ENCODE results near the gene ZNF148.

Gene ZNF148

DNA sequence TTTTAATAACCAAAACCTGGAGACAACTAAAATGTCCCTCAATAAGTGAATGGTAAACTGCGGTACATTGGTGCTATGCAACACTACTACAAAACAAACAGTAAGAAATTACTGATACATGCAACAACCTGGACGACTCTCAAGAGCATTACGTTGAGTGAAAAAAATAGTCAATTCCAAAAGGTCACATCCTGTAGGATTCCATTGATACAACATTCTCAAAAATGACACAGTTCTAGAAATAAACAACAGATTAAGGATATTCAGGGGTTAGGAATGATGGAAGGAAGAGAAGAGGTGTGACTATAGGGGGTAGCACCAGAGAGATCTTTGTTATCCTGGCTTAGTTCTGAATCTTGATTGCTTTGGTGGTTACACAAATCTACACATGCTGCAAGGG lies 72.2 kb downstream of the ZNF148 start:
- Histone ChIP-seq H3K27ac (no peak overlapping the region), H3K4me3 (no peak overlapping the region)

DNA sequence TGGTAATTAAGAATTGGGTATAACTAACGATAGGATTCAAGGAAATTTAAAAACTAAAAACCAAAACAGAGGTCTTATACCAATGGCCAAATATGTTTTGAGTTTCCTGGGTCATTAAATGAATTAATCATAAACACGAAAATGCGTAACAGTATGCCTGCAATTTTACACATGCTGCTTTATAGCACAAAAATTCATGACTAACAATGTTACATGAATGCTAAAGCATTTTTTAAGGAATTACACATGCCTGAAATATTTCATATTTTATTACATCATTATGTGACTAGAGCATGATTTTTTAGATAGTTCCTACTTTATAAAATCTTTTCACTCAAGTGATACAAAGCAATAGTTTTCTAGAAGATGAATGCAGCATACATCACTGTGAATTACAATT lies 74.7 kb downstream of the ZNF148 start:
- no peak overlapping the region for H3K4me3 ChIP-seq
- H3K27ac ChIP-seq, result no peak overlapping the region

DNA sequence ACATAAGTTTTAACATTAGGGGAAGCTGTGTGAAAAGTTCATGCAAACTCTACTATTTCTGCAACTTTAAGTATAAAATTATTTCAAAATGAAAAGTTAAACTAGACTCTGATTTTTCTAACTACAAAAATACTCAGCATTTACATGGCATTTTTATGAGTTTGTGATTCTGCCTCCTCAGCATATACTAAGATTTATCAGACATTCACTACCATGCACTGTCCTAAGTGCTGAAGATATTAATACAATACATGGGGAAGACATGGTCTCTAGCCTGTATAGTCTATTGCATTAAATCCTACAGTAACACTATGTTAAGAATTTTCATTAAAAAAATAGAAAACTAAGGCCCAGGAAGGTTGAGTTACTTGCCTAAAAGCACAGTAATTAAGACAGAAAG lies 80.7 kb downstream of the ZNF148 start:
- Histone ChIP-seq H3K27ac (no peak overlapping the region), H3K4me3 (no peak overlapping the region)

DNA sequence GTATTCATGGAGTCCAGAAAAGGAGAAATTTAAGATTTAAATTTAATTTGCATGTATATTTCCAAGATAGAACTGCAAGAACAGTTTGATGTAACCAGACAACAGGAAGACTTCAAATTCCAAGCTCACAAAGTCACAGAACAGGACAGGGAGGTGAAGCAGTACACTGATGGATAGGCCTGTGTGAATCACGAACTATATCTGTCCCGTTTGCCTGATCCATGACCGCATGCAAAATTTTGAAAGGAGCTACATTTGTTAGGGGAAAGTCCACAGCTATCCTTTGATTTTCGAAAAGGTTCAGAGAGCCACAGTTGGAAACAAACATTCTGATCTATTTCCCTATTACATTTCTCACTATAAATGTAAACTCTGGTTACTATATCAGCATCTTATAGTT lies 83.1 kb downstream of the ZNF148 start:
- Histone ChIP-seq H3K27ac (no peak overlapping the region), H3K4me3 (no peak overlapping the region)

DNA sequence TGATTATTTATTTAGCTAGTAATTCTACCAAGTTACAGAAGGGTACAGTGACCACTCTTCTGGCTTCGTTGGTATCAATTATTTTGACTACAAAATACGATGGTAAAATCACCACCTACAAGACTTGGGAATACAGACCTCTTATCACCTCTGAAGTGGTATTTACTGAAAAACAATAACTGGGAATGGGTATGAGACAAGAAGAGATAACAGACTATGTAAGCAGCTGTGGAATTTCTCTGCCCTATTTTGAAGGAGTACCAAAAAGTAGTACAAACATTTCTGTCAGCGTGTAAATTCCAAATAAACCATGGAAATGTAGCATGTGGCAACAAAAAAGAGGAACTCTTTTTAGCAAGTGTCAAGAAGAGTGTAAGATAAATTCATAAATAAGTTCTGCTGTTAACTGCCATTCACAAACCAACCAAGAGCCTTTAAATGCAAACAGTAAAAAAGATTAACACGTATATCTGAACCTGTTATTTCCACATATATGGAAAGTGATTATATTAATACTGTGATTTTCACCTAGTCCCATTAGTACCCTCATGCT lies 85.6 kb downstream of the ZNF148 start:
- no peak overlapping the region for H3K27ac ChIP-seq

DNA sequence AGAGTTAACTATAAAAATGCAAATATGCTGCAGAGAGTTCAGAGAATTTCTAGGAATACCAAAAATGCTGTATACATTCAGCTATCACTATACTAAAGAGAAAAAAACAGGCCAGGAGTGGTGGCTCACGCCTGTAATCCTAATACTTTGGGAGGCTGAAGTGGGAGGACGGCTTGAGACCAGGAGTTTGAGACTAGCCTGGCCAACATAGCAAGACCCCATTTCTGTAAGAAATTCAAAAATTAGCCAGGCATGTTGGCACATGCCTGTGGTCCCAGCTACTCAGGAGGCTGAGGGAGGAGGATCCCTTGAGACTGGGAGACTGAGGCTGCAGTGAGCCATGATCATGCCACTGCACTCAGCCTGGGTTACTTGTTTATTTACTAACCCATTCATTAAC lies 87.9 kb downstream of the ZNF148 start:
- Histone ChIP-seq H3K4me3 (no peak overlapping the region), H3K27ac (no peak overlapping the region)

More for the DNA sequence above, 85.6 kb downstream of the ZNF148 start:
- H3K4me3 ChIP-seq, result no peak overlapping the region

DNA sequence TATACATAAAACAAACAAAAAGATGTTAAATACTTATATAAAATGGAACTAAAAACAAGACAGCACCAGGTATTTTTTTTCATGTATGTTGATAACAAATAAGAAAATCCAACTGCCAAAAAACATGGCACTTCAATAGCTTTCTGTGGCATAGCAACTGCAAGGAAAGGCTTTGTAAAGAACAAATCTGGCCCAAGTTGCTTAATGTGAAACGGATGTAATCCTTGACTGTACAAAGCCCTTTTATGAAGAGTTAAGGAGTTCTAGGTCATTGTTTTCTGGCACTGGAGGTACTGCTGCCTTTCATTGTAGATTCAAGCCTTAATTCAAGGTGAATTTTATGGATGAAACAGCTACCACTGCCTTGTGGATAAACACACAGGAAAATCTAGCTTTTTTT lies 93.7 kb downstream of the ZNF148 start:
- H3K4me3 ChIP-seq, result no peak overlapping the region

DNA sequence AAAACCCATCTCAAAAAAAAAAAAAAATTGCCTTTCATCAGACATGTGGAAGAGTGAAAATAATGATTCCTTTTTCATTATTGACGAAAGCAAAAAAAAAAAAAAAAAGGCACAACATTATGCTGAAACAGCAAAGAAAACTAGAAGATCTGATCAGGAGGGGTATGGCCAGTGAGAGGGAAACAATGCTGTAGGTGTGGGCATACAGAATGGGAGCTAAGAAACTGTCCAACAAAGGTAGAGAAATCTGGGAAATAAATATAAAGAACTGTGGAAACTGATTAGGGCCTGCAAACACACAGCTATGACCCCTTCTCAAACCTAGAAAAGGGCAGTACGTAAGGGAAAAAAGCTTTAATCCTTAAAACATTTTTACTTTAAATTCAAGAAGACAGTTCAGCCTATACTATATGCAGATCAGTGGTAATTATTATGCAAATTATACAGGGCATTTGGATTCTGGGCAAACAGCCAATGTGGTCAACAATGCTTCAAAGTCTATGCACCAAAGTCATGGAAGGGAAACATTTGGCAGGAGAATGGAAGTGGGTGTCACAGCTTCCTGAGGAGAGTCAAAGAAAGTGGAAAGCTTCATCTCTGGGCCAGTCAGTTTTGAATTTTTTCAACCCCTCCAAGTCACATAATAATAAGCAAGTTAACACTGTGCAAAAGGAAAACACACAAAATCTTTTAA lies 94.3 kb downstream of the ZNF148 start:
- H3K27ac ChIP-seq, result no peak overlapping the region
- no peak overlapping the region for H3K4me3 ChIP-seq

More for the DNA sequence above, 93.7 kb downstream of the ZNF148 start:
- no peak overlapping the region for H3K27ac ChIP-seq

DNA sequence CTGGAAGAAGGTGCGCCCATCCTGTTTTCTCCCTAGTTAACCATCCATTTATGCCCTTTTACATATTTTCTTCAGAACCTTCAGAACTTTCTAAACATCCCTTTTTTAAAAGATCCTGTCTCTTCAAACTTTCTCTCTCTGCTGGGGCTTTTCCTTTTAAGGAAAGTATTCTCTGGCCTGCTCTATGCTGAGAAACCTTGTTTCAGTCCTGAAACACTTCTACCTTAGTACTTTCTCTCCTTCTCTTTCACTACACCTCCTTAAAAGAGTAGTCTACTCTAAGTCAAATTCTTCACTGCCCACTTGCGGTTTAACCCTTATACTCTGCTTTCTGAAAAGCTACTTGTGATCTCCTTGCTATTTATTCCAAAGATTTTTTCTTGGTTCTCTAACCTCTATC lies 97.0 kb downstream of the ZNF148 start:
- H3K27ac ChIP-seq, result no peak overlapping the region

DNA sequence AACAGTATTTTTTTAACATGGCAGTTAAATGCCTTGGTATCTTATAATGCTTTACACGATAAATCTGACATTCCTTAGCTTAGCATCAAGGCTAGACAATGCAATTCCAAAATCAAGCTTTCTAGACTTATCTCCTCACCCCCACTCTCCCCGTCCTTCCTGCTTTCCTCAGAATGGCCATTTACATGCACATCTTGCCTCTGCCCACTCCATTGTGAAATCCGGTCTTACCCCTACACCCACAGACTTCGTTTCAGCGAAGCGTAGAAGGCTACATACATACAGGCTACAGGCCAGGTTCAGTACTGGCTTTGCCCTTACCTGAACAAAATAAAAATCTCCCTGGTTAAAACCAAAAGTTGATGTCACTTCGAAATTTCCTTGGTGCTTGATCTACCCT lies 104.0 kb downstream of the ZNF148 start:
- Histone ChIP-seq H3K27ac (no peak overlapping the region), H3K4me3 (no peak overlapping the region)

More for the DNA sequence above, 97.0 kb downstream of the ZNF148 start:
- no peak overlapping the region for H3K4me3 ChIP-seq

DNA sequence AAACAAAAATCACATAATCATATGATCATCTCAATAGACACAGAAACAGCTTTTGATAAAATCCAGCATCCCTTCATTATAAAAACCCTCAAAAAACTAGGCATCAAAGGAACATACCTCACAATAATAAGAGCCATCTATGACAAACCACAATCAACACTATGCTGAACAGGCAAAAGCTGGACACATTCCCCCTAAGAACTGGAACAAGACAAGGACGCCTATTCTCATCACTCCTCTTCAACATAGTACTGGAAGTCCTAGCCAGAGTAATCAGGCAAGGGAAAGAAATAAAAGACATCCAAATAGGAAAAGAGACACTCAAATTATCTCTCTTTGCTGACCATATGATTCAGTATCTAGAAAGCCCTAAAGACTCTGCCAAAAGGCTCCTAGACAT lies 107.7 kb downstream of the ZNF148 start:
- Histone ChIP-seq H3K4me3 (no peak overlapping the region), H3K27ac (no peak overlapping the region)

DNA sequence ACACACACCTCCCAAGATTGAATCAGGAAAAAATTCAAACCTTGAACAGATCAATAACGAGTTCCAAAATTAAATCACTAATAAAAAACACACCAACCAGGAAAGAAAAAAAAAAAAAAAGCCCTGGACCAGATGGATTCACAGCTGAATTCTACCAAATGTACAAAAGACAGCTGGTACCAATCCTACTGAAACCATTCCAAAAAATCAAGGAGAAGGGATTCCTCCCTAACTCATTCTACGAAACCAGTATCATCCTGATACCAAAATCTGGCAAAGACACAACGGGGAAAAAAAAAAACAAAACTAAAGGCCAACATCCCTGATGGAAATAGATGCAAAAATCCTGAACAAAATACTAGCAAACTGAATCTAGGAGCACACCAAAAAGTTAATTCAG lies 108.2 kb downstream of the ZNF148 start:
- H3K27ac ChIP-seq, result no peak overlapping the region

DNA sequence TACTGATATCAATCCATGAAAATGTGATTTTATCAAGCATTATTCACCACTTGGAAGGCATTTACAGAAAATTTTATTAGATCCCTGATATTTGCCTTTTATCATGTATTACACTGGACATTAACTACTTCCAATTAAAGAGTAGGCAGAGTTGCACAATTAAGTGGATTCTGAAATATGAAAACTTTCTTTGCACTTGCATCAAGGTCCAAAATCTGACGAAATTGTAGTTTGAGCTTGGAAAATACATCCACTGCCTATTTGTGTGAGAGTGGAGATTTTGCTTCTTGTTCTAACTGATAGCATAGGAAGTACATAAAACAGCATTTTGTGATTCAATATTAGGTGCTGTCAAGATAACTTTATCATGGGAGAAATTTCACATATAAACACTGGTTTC lies 113.0 kb downstream of the ZNF148 start:
- no peak overlapping the region for H3K4me3 ChIP-seq
- no peak overlapping the region for H3K27ac ChIP-seq

More for the DNA sequence above, 108.2 kb downstream of the ZNF148 start:
- H3K4me3 ChIP-seq, result no peak overlapping the region

DNA sequence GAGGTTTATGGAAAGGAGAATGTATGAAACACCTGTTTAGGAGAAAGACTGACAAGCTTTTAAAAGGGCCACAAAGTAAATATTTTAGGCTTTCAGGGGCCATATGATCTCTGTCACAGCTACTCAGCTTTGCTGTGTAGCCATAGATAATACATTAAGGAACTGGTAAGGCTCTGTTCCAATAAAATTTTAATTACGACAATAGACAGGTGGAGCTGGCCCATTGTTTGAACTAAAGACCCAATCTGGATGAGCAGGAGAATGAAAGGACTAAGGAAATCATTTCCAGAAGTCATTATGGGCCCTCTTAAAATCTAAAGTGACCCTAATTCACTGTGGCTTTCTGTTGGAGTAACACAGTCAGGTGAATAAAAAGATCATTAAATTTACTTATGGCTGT lies 114.1 kb downstream of the ZNF148 start:
- Histone ChIP-seq H3K4me3 (no peak overlapping the region), H3K27ac (no peak overlapping the region)

DNA sequence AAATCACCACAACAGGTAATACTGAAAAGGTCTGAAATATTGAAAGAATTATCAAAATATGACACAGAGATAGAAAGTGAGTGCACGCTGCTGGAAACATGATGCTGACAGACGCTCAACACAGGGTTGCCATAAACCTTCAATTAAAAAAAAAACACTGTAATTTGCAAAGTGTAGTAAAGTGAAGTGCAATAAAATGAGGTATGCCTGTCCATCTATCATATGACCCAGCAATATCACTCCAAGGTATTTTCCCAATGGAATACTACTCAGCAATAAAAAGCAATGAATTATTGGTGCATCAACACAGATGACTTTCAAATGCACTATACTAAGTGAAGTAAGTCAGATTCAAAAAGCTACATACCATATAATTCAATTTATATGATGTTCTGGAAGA lies 115.0 kb downstream of the ZNF148 start:
- Histone ChIP-seq H3K4me3 (no peak overlapping the region), H3K27ac (no peak overlapping the region)

DNA sequence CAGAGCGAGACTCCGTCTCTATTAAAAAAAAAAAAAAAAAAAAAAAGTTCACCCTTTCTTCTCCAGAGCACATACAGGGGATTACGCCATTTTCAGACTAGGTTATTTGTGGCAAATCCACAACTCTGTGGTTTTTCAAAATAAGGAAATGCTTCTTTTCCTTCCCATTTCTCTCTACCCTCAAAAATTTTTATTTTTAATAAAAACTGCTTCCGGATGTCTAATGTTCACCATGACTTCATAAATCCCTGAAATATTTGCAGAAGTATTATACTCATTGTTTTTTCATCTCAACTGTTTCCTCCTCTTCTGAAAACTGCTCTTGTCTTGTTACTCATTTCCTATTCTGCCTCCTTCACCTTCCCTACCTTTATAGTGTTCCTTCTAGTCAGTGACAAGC lies 117.6 kb downstream of the ZNF148 start:
- no peak overlapping the region for H3K4me3 ChIP-seq
- no peak overlapping the region for H3K27ac ChIP-seq

DNA sequence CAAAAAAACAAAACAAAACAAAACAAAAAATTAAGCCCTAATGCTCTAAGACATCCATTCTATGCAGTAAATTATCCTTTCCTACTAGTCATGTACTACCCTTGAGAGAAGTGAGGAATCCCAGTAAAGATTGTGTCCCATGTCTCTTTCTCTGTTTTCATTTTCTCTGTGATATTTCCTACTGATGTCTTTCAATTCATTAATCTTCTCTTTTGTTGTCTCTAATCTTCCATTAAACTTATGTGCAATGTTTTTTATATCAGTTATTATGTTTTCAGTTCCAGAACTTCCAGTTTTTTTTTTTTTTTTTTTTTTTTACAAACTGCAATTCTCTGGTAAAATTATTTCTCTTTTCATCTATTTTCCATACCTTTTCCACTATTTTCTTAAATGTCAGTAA lies 118.5 kb downstream of the ZNF148 start:
- no peak overlapping the region for H3K4me3 ChIP-seq
- no peak overlapping the region for H3K27ac ChIP-seq

DNA sequence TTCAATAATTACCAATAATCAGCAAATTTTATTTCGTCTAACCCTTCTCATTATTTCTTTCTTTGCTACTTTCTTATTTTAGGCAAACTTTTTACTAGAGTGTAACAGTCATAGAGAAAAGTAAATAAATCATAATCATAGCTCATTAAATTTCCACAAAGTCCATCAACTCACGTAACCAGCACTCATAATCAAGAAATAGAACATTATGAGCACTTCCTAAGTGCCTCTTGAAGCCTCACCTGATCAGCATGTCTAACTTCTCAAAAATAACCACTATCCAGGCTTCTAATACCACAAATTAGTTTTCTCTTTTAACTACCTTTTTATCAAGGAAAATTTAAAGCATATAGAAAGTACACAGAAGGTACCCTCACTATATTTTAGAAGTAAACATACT lies 124.2 kb downstream of the ZNF148 start:
- Histone ChIP-seq H3K27ac (no peak overlapping the region), H3K4me3 (no peak overlapping the region)

DNA sequence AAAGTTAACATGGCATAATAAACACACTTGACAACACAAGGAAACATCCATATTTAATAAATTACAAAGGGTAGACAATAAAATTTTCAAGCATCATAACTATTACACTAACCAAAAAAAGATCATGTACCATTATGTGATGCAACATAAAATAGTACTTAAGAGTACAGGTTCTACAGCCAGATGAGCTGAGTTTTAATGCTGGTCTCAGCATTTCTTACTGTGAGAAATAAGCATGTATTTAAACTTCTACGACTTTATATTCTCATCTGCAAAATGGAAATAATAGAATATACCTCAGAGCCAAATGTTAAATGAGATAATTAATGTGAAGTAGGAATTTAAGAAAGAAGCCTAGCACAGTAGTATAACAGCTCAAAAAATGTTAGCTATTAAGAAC lies 128.9 kb downstream of the ZNF148 start:
- H3K4me3 ChIP-seq, result no peak overlapping the region
- H3K27ac ChIP-seq, result no peak overlapping the region

DNA sequence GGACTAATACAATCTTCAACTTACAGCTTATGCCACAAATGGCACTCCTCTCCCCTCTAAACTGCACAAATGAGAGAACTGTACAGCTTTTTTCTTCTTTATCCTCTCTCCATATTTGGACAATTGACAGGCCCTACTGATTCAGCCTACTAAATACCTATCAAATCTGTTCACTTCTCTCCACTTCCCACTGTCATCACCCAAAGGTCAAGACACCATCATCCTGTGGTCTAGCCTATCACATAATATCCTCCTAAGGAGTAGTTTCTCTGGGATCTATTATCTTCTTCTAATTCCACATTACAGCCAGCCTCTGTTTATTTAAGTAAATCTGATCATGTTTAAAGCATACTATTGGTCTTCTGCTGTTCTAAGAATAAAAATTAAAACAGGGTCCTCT lies 129.6 kb downstream of the ZNF148 start:
- H3K4me3 ChIP-seq, result no peak overlapping the region
- H3K27ac ChIP-seq, result no peak overlapping the region

DNA sequence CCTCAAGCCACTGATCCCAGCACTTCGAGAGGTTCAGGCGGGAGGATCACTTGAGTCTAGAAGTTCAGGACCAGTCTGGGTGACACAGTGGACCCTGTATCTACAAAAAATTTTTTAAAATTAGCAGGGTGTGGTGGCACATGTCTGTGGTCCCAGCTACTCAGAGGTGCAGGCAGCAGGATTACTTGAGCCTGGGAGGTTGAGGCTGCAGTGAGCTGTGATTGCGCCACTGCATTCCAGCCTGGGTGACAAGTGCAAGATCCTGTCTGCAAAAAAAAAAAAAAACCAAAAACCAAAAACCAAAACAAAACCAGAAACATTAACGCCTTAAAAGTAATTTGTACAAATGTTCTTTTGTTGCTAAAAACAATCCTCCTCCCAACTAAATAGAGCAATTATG lies 134.6 kb downstream of the ZNF148 start:
- Histone ChIP-seq H3K27ac (no peak overlapping the region), H3K4me3 (no peak overlapping the region)

DNA sequence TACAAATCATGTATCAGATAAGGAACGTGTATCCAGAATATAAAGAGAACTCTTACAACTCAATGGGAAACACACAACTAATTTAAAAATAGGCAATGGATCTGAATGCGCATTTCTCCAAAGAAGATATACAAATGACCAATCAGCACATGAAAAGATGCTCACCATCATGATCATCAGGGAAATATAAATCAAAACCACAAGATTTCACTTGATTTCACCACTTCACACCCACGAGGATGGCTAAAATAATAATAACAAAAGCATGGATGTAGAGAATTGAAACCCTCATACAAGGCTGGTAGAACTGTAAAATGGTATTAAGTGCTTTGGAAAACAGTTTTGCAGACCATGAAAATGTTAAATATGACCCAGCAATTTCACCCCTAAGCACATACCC lies 135.9 kb downstream of the ZNF148 start:
- no peak overlapping the region for H3K27ac ChIP-seq
- H3K4me3 ChIP-seq, result no peak overlapping the region

Measured in skin epidermis (tissue), 12 donors.